ENCODE results near the gene DNAJC1.

DNA sequence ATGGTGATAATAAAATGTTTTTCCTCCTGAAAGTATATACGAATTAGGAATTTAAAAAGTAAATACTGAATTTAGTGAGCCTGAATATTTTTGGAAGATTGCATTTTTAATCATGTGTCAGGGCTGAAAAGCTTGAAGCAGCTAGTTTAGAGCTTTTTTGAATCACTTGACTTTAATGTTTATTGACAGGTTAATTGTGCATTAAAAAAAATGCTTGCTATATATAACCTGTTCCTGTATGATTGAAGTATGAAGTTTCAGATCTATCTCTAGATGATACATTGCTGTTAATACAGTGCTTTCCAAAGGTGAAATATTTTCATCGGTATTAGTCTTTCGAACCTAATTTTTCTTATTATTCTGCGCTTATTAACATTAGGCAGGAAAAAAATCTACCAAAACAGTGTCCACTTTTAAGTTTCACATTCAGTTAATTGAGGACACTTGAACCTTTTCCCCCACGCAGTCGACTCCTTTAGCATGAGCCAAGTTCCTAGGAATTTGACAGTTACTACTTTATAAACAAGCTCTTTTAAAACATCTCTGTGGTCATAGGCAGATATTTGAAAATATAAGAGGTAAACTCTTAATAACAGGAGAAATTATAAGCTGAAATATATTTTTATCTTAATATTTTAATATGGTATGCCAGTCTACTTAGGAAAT, 282.4 kb downstream of the DNAJC1 start:
- no peak for TF ChIP-seq POLR2A (IDR thresholded peaks at IDR 0.05)
- TF ChIP-seq, protein P1, sequence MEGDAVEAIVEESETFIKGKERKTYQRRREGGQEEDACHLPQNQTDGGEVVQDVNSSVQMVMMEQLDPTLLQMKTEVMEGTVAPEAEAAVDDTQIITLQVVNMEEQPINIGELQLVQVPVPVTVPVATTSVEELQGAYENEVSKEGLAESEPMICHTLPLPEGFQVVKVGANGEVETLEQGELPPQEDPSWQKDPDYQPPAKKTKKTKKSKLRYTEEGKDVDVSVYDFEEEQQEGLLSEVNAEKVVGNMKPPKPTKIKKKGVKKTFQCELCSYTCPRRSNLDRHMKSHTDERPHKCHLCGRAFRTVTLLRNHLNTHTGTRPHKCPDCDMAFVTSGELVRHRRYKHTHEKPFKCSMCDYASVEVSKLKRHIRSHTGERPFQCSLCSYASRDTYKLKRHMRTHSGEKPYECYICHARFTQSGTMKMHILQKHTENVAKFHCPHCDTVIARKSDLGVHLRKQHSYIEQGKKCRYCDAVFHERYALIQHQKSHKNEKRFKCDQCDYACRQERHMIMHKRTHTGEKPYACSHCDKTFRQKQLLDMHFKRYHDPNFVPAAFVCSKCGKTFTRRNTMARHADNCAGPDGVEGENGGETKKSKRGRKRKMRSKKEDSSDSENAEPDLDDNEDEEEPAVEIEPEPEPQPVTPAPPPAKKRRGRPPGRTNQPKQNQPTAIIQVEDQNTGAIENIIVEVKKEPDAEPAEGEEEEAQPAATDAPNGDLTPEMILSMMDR (IDR thresholded peaks at IDR 0.05) = no peak

Data from lower leg skin (tissue), 3 donors.